ENCODE data around the gene LPGAT1. TPM values are rescaled to one million over a fixed set of nuclear protein-coding genes. Genes with fewer than 3 reads are reported as not detected.
A peak's percentile ranks its signal among the peaks of the same experiment; 100 is the strongest.

Gene LPGAT1
- total RNA-seq, 1 donor from 2014 or later: 37.6 TPM

DNA sequence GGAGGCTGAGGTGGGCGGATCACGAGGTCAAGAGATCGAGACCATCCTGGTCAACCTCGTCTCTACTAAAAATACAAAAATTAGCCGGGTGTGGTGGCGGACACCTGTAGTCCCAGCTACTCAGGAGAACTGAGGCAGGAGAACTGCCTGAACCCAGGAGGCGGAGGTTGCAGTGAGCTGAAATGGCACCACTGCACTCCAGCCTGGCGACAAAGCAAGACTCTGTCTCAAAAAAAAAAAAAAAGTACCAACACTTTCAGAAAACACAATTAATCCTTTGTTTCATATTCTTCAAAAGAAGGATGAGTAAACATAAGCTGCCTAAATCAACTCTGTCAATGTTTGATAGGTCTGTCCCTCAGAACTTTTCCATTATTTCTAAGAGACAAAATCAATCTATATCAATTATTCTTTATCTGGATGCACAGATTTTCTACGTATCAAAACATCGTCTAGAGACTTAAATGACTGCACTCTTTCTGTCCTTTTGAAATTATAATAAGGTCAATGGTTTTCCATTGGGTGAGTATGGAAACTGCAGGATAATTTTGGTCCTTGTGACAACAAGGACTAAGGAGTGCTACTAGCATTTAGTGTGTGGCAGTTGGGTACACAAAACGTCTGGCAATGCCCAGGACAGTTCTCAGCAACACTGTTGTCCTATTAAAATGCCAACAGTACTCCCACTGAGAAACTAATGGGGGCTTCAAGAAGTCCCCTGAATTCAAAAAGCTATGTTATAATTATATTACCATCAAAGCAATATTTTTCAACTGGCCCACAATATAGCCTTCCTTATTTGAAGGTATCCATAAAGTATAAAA, 40.7 kb downstream of the LPGAT1 start:
- ATAC-seq (no peak), DNase-seq (ENCODE audit: low spot score) (no peak)
- intact Hi-C loops (cut with DNase I): no loop called here

- ATAC-seq (no peak), DNase-seq (ENCODE audit: low spot score) (no peak)
- intact Hi-C loops (cut with DNase I): no loop called here
Measured at GRCh38 chr1:211788626-211789025, 41.9 kb downstream of the LPGAT1 start.

DNA sequence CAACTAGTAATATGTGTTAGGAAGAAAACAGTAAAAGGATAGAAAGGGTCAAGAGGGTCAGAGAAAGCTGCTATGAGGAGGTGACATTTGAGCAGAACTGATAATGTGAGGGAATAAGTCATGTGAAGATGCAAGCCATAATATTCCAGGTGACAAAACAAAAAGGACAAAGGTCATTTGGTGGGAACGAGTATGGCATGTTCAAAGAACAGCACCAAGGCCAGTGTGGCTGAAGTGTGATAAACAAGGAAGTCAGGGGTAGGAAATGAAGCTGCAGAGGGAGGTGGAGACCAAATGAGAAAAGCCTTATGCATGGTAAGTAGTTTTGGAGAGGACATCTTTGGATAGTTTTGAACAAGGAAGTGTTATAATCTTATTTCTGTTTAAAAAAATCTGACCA, 46.7 kb downstream of the LPGAT1 start:
- ATAC-seq (no peak), DNase-seq (ENCODE audit: low spot score) (no peak)
- intact Hi-C loops (cut with DNase I): no loop called here

- no peak for ATAC-seq
- intact Hi-C loops (cut with DNase I): no loop called here
Measured at GRCh38 chr1:211783266-211783665, 47.3 kb downstream of the LPGAT1 start.

GRCh38 chr1:211781260-211781659, 49.3 kb downstream of the LPGAT1 start:
- intact Hi-C loops (cut with DNase I): no loop called here
- no peak for DNase-seq (ENCODE audit: low spot score)
- peak; percentile 45 for ATAC-seq

More at GRCh38 chr1:211783266-211783665, 47.3 kb downstream of the LPGAT1 start:
- DNase-seq (ENCODE audit: low spot score): no peak

GRCh38 chr1:211775170-211775569, 55.4 kb downstream of the LPGAT1 start:
- DNase-seq (ENCODE audit: low spot score) (no peak), ATAC-seq (no peak)
- intact Hi-C loops (cut with DNase I): no loop called here

DNA sequence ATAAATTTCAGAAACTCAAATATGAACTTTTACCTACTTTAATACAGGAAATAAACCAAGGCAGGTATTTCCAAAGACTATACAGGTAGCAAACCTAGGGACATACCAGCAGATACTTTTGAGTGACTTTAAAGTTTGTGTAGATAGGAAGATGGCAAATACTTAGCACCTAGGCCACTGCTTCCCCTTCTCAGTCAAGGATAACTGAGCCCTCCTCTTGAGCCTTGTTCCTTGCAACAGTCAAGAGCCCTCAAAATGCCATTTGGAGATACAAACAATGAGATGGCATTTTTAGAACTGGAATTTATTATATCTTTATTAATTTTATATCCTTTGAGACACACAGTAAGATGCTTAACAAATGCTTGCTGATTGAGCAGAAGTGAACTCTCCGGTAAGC, 65.9 kb downstream of the LPGAT1 start:
- ATAC-seq (no peak), DNase-seq (ENCODE audit: low spot score) (no peak)
- intact Hi-C loops (cut with DNase I): no loop called here

DNA sequence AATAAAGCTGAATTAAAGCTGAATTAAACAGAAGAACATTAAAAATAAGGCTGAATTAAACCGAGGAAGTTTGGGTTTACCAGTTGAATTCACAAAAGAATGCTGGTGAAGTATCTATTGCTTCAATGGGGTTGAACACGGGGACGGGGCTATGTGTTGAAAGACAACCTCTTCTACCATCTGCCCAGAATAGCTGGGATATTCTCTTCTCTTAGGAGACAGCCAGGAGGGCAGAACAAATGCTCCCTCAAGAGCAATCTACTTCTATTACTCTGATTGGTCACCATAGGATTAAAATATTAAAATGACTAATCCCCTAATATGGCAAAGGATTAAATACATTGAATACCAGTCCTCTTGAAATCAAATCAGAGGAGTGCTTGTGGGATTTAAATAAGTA, 68.4 kb downstream of the LPGAT1 start:
- ATAC-seq (no peak), DNase-seq (ENCODE audit: low spot score) (no peak)
- intact Hi-C loops (cut with DNase I): no loop called here

GRCh38 chr1:211761400-211761799, 69.2 kb downstream of the LPGAT1 start:
- ATAC-seq: no peak

GRCh38 chr1:211756471-211757020, 74.0 kb downstream of the LPGAT1 start:
- no peak for DNase-seq (ENCODE audit: low spot score)
- ATAC-seq: no peak
- intact Hi-C loops (cut with DNase I): no loop called here

More at GRCh38 chr1:211761400-211761799, 69.2 kb downstream of the LPGAT1 start:
- no peak for DNase-seq (ENCODE audit: low spot score)
- intact Hi-C loops (cut with DNase I): no loop called here

DNA sequence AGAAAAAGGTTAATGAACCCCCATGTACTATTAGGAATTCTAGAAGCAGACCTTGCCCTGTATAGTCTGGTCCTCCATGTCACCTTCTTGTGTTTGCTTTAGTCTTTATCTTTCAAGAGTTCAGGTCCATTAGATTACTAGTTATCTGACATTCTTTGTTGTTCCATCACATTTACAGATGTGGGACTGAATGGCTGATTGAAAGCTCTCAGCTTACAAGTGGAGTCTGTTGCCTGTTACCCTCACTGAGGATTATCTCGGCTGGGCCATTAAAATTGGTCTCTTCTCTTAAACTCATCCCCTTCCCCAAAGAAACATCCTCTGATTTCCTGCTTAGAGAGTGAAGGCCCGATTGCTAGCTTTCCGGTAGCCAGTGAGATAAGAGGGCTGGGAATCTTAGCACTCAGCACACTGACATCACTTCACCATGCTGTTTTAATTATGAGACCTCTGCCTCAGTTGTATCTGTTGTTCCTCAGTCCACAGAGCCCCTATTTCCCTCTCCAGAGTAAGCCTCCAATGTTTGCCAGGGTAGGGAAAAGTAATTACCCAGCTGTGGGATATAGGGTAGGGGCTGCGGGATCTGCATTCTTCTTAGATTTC, 76.8 kb downstream of the LPGAT1 start:
- ATAC-seq (no peak), DNase-seq (ENCODE audit: low spot score) (no peak)
- intact Hi-C loops (cut with DNase I): no loop called here

DNA sequence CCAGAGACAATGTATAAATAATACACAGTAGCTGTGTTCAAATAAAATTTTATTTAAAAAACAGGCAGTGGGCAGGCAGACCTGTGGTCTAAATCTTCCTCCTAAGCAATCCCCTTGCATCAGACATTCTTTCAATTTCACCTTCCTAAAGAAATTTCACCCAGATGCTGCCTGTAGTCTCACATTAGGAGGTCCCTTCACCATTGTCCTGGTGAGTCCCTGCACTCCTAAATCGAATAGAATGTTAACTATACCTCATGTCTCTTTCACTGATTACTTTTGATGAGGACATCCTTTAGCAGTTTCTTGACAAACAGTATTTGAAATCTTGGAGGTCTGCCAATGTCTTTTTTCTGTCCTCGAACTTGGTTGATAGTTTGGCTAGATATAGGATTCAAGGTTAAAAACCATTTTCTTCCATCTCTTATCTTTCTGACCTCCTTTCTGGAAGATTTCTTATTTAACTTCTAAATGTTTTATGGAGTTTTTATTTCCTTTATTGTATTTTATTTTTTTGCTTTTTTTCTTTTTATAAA, 77.5 kb downstream of the LPGAT1 start:
- ATAC-seq (no peak), DNase-seq (ENCODE audit: low spot score) (no peak)
- intact Hi-C loops (cut with DNase I): no loop called here

GRCh38 chr1:211752317-211752716, 78.2 kb downstream of the LPGAT1 start:
- intact Hi-C loops (cut with DNase I): no loop called here
- no peak for ATAC-seq
- no peak for DNase-seq (ENCODE audit: low spot score)

DNA sequence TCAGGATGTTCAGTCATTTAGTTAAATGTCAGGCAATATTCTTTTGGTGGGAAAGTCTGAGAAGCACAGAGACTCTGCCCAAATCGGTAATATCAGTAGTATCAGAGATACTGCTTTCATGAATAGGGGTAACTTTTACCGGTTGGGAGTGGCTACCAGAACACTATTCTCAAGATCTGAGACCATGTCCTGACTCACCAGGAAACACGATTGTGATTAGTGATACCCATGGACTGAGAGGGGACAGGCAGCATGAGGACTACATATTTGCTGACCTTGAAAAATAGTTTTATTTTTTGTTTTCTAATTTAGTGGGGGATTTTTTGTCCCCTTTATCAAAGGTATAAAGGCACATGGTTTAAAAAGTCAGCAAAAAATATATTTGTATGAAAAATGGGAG, 79.1 kb downstream of the LPGAT1 start:
- DNase-seq (ENCODE audit: low spot score) (no peak), ATAC-seq (no peak)
- intact Hi-C loops (cut with DNase I): no loop called here

- no peak for DNase-seq (ENCODE audit: low spot score)
- intact Hi-C loops (cut with DNase I): no loop called here
- no peak for ATAC-seq
Measured at GRCh38 chr1:211750599-211750998, 80.0 kb downstream of the LPGAT1 start.

- no peak for DNase-seq (ENCODE audit: low spot score)
- ATAC-seq: no peak
- intact Hi-C loops (cut with DNase I): no loop called here
Measured at GRCh38 chr1:211749251-211749650, 81.3 kb downstream of the LPGAT1 start.

- no peak for ATAC-seq
- intact Hi-C loops (cut with DNase I): no loop called here
- DNase-seq (ENCODE audit: low spot score): no peak
Measured at GRCh38 chr1:211748810-211749209, 81.8 kb downstream of the LPGAT1 start.

DNA sequence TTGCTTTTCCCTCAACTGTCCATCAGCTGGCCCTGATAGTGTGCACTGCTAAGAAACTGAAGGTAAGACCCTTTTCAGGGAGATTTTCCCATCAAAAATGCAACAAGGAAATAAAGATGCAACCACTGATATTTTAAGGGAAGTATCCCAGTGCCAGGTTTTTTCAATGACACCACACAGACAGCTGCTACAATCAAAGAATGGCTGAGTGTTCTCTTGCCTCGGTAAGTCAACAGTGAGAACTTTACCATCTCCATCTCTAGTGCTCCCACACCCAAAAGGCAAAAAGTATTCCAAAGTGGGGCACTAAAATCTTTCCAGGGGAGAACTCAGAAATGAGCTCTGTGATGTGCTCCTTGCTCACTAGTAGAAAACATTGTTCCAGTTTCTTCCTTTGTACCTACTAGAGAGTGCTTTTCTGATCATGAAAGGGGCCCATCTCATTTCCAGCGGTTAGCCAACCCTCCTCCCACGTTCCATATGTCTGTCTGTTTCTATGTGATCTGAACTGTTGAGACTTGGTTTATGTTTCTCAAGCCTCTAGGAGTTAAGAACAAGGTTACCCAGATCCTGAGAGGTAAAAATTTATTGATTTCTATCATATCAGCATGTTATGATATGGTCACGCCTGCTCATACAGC, 87.6 kb downstream of the LPGAT1 start:
- ATAC-seq (no peak), DNase-seq (ENCODE audit: low spot score) (no peak)
- intact Hi-C loops (cut with DNase I): no loop called here

- DNase-seq (ENCODE audit: low spot score): no peak
- ATAC-seq: no peak
- intact Hi-C loops (cut with DNase I): no loop called here
Measured at GRCh38 chr1:211742272-211742671, 88.3 kb downstream of the LPGAT1 start.

DNA sequence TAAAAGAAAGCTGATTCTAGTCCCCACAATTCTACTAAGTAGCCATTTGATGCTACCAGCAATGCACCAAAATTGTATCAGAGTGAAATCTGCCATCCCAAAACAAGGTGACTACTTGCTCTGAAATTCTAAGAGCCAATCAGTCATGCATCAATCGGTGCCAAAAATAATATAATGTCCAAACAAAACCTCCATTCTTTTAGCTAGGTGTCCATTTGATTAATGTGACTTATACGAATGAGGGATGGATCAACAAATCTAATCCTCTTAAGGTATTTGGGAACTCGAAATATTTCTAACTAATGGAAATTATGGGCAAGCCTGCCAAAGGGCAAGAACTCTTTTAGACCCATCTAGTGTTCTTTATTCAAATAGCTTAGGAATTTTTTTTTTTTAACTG, 88.8 kb downstream of the LPGAT1 start:
- DNase-seq (ENCODE audit: low spot score) (no peak), ATAC-seq (no peak)
- intact Hi-C loops (cut with DNase I): no loop called here
